GM19467 (cell line): ENCODE results near the gene SRCAP.
A peak's percentile ranks its signal among the peaks of the same experiment; 100 is the strongest.

Source experiments
- ATAC-seq: cut with Tn5 transposase; IDR thresholded peaks from one replicate; pipeline ENCODE4 v1.9.1; 2021; ENCODE audit warnings: mild to moderate bottlenecking, moderate library complexity; ENCODE audit not compliant: unreplicated experiment

The SRCAP gene

DNA sequence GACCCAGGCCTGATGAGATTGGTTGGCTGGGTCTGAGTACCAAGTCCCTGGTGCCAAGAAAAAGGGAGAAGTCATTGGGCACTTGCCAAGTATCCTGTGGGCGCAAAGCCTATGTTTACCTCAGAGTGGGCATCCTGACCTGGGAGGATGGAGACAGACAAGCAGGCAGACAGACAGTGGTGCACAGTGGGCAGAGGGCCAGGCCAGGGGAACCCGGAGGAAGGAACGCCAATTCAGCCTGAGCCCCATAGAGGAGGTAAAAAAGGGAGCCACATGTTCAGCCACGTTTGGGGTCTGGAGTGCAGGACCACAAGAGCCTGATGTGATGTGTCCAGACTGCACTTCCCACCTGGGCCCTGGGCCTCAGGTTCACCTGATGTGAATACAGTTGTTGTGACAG is 54.6 kb downstream of the SRCAP start:
- ATAC-seq = no peak

DNA sequence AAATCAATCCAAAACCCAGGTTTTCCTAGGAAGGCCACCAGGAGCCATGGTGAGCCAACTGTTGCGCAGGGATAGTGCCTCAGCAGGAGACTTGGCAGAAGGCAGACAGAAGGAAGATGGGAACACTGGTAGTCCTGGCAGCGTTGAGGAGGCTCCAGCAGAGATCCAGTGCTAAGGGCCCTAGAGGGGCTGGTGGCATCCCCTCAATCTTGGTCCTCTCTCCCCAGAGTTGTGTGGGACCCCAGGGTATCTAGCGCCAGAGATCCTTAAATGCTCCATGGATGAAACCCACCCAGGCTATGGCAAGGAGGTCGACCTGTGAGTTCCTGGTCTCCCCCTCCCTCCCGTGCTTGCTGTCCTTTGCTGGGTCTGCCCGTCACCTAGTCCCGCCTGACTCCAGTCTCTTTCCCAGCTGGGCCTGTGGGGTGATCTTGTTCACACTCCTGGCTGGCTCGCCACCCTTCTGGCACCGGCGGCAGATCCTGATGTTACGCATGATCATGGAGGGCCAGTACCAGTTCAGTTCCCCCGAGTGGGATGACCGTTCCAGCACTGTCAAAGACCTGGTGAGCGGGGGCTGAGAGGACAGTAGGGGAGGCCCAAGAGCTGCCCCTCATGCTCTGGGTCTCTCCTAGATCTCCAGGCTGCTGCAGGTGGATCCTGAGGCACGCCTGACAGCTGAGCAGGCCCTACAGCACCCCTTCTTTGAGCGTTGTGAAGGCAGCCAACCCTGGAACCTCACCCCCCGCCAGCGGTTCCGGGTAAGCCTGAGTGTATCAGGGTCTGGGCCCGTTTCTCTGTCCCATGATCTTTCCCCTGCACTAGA is 57.2 kb downstream of the SRCAP start:
- no peak for ATAC-seq

DNA sequence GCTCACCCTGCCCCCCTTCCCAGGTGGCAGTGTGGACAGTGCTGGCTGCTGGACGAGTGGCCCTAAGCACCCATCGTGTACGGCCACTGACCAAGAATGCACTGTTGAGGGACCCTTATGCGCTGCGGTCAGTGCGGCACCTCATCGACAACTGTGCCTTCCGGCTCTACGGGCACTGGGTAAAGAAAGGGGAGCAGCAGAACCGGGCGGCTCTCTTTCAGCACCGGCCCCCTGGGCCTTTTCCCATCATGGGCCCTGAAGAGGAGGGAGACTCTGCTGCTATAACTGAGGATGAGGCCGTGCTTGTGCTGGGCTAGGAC is 57.8 kb downstream of the SRCAP start:
- no peak for ATAC-seq

DNA sequence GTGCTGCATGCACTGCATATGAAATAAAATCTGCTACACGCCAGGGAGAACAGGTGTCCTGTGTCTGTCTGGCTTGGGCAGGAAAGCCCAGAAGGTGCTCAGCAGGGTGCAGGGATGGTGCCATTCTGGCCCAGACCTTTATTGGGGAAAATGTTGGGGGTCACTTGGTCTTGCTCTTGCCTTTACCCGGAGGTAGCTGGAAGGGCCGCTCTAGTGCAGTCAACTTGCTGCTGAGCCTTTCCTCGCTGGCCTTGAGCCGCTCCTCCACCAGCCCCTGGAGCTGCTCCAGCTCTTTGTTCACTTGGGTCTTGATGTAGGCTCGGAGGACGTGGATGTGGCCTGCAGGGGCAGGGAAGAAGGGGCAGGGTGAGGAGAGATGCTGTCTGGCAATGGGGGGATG is 58.3 kb downstream of the SRCAP start:
- ATAC-seq = no peak

DNA sequence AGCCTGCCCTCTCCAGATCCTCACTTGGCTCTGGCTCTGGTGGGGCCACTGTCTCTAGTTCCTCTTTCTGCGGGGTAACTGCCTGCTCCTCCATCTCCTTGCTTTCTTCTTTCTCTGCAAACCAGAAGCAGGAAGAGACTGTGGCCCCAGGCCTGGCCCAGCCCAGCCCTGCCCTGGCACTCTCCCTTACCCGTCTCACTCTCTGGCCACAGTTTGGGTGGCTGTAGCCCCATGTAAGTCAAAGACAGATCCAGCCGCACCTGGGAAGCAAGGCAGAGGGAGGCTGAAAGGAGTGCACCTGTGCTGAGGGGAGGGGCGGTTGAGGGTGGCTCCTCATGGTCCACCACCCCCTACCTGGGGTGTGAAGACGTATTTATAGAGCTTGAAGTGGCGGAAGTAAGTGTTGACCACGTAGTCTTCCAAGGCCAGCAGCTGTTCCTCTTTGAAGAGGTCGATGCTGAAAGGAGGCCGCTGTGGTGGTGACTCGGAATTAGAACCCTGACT is 60.1 kb downstream of the SRCAP start:
- no peak for ATAC-seq

DNA sequence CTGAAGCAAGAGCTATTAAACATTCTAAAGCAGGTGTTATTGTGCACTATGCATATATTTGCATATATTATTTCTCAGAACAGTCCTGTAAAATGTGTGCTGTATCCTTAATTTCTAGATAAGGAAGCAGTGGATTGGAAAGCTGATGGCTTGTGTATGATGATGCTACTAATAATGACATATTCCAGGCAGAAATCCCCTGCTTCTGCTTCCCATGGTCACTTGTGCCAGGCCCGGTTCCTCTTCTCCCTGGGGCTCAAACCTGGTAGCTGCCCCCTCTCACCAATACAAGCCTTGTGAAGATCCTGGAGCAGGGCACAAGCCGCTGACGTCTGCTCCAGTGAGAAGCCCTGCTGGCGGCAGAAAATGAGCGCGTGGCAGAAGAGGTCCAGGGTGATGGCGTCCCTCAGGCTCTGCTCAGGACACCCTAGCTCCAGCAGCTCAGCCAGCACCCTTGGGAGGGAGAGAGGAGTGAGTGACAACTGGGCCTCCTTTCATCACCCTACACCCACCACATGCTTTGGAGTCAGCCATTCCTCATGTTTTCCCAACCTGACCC is 61.1 kb downstream of the SRCAP start:
- no peak for ATAC-seq

DNA sequence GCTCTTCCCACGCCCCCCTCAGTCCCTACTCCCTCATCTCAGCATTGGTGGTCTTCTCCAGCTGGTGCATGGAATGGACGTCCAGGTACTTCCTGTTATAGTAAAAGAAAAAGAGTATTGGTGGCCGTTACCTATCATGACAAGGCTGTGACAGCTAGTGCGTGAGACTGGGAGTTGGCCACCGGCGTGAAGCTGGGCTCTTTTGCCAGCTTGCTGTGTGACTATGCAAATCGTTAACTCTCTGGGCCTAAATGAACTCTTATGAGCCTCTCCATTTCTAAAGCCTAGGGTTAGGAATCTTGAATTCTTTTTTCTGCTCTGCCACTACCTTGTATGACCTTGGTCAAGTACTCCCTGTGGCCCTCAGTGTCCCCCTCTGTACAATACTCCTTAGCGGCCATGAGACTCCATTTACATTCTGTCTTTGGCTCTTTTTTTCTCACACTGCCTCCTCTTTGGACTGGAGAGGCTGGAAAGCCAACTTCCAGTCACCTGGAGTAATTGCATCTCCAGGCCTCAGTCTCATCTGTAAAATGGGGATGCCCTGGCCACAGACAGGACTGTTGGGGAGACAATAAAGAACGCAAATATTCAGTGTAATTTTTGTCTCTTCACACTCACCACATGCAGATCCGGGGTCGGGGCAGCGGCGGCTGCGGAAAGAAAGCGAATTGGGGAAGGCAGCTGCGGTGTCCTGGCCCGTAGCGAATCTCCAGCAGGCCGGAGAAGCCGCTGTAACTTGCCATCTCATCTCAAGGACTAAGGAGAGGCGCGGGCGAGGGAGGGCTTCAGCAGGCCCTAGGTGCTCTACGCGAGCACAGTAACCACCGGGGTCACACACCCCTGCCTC is 61.8 kb downstream of the SRCAP start:
- ATAC-seq = no peak

DNA sequence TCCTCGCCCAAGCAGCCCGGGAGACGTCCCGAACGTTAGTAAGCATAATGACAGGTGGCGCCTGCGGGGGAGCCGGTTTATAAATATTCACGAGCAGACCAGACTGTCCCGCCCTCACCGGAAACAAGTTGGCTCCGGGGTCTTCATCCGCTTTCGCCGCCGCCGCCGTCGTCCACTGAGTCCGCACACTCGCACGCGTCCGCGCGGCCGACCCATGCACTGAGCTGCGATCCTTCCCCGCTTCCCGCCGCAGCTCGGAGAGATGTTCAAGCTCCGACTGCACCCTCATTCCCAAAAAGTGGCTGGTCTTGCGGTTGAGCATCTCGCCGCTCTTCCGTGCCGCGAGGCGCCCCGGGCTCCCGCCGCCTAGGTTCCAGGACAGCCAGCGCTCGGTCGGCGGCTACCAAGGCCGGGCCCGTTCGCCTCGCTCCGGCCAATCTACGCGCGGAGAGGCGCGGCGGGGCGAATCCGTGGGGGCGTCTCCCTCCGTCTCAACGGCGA is 62.5 kb downstream of the SRCAP start:
- ATAC-seq = peak; percentile 25

DNA sequence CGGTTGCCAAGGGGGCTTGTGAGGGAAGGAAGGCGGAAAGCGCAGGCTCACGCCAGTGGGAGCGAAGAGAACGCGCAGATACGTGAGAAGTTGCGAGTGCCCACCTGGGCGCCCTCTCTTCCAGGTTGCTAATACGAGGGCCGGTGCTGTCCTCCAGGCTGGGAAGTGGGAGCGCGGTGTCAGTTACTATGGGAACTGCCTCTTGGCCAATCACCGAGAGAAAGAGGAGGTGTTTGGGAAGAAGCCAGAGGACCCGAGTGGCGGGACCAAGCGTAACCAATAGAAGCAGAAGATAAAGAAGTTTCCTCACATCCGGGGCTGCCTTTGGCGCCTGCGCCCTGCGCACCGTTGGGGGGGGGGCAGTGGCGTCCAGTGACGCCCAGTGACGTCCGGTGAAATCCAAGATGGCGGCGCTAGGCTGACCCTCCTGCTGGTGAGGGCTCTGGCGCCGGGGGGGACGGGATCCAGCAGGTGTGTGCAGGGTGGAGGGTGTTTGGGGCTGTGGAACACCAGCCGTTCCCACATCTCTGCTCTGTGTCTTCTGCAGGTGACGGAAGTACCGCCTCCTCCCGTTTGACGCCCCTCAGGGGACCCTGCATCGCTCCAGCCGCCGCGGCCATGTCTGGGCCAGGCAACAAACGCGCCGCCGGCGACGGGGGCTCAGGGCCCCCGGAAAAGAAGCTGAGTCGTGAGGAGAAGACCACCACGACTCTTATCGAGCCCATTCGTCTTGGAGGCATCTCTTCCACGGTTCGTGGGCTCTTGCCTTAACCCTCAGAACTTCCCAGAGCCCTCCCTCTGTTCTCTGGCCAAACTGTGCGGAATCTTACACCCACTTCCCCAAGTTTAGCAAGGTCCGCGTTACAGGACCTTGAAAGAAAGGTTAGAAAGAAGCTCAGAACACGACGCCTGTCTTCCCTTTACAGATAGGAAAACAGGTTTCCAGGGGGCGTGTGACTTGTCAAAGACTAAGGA is 63.2 kb downstream of the SRCAP start, which contains the start of the genes CFAP119 and RNF40:
TSS of gene CFAP119 (minus strand) at position 135 of the 975 bp plus-strand sequence. CDS start 314 bp downstream, outside the sequence.
TSS of gene RNF40 (plus strand) at position 395 of the 975 bp plus-strand sequence. CDS start at position 619, 224 bp downstream.
- ATAC-seq = peak; percentile 59

DNA sequence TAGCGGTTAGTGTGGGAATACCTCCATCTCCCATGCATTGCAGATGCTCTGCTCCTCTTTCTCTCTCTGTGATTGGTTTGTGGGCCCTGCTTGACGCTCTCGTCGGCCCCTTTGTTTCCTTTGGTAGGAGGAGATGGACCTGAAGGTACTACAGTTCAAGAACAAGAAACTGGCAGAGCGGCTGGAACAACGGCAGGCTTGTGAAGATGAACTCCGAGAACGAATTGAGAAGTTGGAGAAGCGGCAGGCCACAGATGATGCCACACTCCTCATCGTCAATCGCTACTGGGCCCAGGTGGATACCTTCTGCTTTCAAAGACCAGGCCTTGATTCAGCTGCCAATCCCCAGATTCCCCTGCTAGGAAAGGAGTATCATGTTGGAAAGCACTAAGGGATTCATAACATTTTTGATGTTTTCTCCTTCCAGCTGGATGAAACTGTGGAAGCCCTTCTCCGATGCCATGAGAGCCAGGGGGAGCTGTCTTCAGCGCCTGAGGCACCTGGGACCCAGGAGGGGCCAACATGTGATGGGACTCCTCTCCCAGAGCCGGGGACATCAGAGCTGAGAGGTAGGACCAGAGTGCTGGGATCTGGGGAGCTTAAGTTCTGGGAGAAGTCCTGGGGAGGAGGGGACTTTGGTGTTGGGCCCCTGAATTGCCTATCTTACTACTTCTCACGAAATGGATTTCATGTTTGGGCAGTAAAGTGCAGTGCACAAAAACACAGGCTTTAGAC is 64.2 kb downstream of the SRCAP start:
- no peak for ATAC-seq

DNA sequence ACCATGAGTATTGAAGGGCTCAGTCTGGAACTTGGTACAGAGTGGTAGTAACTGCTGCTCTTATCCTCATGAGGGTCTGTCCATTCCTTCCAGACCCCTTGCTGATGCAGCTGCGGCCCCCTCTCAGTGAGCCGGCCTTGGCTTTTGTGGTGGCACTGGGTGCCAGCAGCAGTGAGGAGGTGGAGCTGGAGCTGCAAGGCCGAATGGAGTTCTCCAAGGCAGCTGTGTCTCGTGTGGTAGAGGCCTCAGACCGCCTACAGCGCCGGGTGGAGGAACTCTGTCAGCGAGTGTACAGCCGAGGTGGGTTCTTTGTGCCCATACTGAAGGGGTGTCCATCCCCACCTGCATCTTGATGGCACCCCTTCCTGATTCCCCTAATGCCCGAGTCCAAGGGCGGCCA is 65.1 kb downstream of the SRCAP start:
- no peak for ATAC-seq

DNA sequence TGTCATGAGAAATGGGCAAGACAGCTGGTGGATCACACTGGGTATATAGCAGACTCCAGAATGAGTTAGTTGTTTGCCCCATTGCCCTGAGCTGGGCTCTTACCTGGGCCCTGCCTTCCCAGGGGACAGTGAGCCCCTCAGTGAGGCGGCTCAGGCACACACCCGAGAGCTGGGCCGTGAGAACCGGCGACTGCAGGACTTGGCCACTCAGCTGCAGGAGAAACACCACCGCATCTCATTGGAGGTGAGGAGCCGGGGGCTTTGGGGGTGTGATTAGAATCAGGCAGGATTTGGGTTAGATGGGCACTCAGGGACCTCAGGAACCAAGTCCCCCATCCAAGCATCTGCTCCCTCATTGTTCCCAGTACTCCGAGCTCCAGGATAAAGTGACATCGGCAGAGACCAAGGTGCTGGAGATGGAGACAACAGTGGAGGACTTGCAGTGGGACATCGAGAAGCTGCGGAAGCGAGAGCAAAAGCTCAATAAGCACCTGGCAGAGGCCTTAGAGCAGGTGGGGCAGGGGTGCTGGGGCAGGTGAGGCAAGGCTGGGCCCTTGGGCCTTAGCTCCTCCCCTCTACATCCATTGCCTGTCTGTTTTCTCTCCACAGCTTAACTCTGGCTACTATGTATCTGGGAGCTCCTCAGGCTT is 66.0 kb downstream of the SRCAP start:
- ATAC-seq = no peak

DNA sequence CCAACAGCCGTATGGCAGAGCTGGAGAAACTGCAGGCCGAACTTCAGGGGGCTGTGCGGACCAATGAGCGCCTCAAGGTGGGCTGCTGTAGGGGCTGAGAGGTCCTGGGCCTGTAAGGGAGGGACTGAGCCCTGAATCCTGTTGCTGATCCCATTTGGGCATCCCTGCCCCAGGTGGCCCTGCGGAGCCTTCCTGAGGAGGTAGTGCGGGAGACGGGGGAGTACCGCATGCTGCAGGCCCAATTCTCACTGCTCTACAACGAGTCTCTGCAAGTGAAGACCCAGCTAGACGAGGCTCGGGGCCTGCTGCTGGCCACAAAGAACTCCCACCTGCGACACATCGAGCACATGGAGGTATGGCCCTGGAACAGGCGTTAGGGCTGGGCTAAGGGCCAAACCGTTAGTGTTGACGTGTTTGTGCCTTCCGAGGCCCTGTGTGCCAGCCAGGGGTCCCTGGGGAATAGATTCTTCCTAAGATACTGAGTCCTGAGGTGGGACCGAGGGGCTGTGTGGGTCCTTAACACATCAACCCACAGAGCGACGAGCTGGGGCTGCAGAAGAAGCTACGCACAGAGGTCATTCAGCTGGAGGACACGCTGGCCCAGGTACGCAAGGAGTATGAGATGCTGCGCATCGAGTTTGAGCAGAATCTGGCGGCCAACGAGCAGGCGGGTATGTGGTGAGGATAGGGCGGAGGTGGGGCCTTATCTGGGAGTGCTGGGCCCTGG is 67.4 kb downstream of the SRCAP start:
- ATAC-seq = no peak

DNA sequence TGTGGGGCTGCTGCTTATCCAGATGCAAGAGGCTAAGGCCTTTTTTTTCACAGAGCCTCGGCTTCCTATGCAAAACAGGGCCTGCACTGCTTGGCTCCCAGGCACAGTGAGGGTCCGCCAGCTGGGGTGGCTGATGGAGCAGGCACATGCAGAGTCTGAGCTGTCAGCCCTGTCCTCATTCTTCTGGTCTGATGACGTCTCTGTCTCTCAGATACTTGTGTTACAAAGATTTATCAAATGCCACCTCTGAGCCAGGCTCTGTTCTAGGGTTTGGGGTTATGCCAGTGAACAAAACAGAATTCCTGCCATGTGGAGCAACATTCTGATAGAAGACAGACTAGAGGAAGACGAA is 67.9 kb downstream of the SRCAP start:
- no peak for ATAC-seq

DNA sequence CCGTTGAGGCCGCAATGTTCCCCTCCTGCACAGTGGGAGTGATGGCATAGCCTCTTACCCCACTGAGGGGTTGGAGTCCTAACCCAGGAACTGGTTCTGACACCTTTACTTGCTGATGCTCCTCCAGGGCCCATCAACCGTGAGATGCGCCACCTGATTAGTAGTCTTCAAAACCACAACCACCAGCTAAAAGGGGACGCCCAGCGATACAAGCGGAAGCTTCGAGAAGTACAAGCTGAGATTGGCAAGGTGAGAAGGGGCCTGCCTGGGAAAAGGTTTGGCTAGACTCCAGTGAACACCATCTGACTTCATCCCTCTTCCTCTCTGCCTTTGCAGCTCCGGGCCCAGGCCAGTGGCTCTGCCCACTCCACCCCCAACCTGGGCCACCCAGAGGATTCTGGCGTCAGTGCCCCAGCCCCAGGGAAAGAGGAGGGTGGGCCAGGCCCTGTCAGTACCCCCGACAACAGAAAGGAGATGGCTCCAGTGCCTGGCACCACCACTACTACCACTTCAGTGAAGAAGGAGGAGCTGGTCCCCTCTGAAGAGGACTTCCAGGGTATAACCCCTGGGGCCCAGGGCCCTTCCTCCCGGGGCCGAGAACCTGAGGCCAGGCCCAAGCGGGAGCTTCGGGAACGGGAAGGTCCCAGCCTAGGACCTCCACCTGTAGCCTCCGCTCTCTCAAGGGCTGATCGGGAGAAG is 68.9 kb downstream of the SRCAP start:
- no peak for ATAC-seq

DNA sequence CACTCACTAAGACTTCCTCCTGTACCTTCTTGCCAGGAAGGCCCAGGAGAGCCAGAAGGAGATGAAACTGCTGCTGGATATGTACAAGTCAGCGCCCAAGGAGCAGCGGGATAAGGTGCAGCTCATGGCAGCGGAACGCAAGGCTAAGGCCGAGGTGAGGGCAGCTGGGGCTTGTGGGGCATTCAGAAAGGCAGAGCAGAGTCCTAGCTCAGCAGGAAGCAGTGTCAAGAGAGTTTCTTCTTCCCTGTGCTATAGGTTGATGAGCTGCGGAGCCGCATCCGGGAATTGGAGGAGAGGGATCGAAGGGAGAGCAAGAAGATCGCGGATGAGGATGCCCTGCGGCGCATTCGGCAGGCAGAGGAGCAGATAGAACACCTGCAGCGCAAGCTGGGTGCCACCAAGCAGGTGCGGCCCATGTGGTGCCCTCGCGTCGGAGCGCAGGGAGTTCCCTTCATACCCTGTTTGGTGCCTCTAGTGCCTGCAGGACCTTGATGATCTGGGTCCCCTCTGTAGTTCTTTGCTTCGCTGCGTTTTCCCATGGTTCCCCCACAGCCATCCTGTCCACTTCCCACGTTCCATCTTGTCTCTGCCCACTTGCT is 69.7 kb downstream of the SRCAP start:
- ATAC-seq = no peak

DNA sequence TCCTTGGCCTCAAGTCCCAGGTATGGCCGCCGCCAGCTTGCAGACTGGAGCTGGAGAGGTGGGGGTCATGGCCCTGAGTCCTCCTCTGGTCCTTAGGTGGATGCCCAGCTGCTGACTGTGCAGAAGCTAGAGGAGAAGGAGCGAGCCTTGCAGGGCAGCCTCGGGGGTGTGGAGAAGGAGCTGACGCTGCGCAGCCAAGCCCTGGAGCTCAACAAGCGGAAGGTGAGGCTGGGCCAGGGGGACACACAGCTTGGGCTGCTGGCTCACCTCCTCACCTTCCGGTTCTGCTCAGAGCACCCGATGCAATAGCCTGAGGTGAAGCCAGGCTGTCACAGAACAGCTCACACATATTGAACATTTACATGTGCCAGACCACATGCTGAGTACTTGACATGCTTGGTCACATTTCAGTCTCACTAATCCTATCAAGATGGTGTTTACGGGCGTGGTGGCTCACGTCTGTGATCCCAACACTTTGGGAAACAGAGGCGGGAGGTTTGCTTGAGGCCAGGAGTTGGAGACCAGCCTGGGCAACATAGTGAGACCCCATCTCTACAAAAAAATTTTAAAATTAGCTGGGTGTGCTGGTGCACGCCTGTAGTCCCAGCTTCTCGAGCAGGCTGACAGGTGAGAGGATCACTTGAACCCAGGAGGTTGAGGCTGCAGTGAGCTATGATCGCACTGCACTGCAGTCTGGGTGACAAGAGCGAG is 70.6 kb downstream of the SRCAP start:
- ATAC-seq = no peak
